Tibial nerve (tissue), 4 donors: ENCODE measurements around the gene IL6ST.

Experiments
- EP300 ChIP-seq, 2 donors: sonication (generic); formaldehyde crosslinking; IDR thresholded peaks; one replicate each; pipeline ENCODE4 v1.6.1; 2017; ENCODE audit warnings: antibody characterized with exemption in 2 of 2, mild to moderate bottlenecking in 1 of 2
- POLR2A ChIP-seq, 2 donors: fragments of 450-650 bp; IDR thresholded peaks; one replicate each; pipeline ENCODE4 v1.6.1; 2017; ENCODE audit warnings: antibody characterized with exemption in 2 of 2, mild to moderate bottlenecking in 2 of 2, moderate library complexity in 2 of 2
- TF ChIP-seq, protein P1 (sequence below), 5 experiments: fragments of 200-600 bp in 3 of 5; fragments of 450-650 bp in 2 of 5; sonication (generic) in 3 of 5; IDR thresholded peaks; one replicate each; pipeline ENCODE4 v1.5.1; 2016 to 2019; ENCODE audit warnings: antibody characterized with exemption in 5 of 5, mild to moderate bottlenecking in 3 of 5, moderate library complexity in 2 of 5

DNA sequence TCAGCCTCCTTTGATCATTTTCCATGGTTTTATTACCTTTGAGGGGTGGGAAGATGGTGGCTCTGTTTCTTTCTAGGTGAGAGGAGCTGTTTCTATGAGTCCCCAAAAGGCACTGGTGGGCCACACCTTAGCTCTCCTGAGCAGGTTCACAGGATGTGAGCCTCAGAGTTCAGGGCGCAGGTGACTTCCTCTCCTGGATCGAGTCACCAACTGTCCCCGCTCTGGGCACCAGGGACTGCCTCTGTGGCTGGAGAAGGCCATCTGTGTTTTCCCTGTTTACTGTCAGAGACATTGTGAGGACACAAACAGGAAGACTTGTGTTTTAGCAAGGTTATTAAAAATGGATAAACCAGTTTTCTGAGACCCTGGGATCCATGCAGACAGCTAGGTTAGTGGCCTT lies 75.1 kb downstream of the IL6ST start:
- TF ChIP-seq, protein P1, sequence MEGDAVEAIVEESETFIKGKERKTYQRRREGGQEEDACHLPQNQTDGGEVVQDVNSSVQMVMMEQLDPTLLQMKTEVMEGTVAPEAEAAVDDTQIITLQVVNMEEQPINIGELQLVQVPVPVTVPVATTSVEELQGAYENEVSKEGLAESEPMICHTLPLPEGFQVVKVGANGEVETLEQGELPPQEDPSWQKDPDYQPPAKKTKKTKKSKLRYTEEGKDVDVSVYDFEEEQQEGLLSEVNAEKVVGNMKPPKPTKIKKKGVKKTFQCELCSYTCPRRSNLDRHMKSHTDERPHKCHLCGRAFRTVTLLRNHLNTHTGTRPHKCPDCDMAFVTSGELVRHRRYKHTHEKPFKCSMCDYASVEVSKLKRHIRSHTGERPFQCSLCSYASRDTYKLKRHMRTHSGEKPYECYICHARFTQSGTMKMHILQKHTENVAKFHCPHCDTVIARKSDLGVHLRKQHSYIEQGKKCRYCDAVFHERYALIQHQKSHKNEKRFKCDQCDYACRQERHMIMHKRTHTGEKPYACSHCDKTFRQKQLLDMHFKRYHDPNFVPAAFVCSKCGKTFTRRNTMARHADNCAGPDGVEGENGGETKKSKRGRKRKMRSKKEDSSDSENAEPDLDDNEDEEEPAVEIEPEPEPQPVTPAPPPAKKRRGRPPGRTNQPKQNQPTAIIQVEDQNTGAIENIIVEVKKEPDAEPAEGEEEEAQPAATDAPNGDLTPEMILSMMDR (IDR thresholded peaks at IDR 0.05), result no peak
- TF ChIP-seq EP300 (IDR thresholded peaks at IDR 0.05), result no peak
- TF ChIP-seq POLR2A (IDR thresholded peaks at IDR 0.05), result no peak
